IPS-18a (cell line): ENCODE measurements around the gene KLF17.

Experiments
- H3K27ac ChIP-seq: one replicate; pipeline ENCODE4 v1.5.1; 2013; ENCODE audit warnings: low read length
- H3K27me3 ChIP-seq: one replicate; pipeline ENCODE4 v1.6.1; 2013; ENCODE audit warnings: mild to moderate bottlenecking, low read length; ENCODE audit not compliant: control insufficient read depth, insufficient read depth
- H3K36me3 ChIP-seq: one replicate; pipeline ENCODE4 v1.6.1; 2013; ENCODE audit warnings: low read depth, low read length; ENCODE audit not compliant: control insufficient read depth
- H3K4me1 ChIP-seq: one replicate; pipeline ENCODE4 v1.6.1; 2013; ENCODE audit warnings: low read depth, low read length; ENCODE audit not compliant: control insufficient read depth
- H3K4me3 ChIP-seq: one replicate; pipeline ENCODE4 v1.5.1; 2013; ENCODE audit warnings: low read length
- H3K9ac ChIP-seq: one replicate; pipeline ENCODE4 v1.6.1; 2013; ENCODE audit warnings: mild to moderate bottlenecking, low read length, moderate library complexity
- H3K9me3 ChIP-seq: one replicate; pipeline ENCODE4 v1.6.1; 2013; ENCODE audit warnings: low read depth, low read length; ENCODE audit not compliant: control insufficient read depth

The KLF17 gene

DNA sequence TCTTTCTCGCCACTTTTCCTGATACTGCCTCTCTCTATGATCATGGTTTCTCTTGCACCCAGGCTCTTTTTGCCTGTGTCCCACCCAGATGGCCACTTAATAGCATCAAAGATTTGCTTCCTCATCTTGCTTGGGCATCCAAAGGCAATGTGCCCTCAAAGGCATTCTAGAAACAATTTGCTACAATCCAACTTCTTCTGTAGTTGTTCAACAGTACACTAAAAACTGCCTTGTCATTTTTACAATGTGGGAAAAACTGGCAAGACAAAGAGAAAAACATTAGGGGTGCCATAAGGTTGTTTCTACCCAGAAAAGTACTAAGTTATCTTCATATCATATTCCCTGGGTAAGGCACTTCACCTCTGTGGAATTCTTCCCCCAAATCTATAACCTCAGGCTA is 39.3 kb downstream of the KLF17 start:
- no peaks in the 10 kb centered on the region for H3K27me3 ChIP-seq
- no peak overlapping the region for H3K9ac ChIP-seq
- H3K36me3 ChIP-seq, result no peaks in the 10 kb centered on the region
- no peak overlapping the region for H3K4me3 ChIP-seq
- H3K4me1 ChIP-seq, result peaks cover 13% of the 10 kb centered on the region
- H3K9me3 ChIP-seq, result no peaks in the 10 kb centered on the region
- no peak overlapping the region for H3K27ac ChIP-seq

DNA sequence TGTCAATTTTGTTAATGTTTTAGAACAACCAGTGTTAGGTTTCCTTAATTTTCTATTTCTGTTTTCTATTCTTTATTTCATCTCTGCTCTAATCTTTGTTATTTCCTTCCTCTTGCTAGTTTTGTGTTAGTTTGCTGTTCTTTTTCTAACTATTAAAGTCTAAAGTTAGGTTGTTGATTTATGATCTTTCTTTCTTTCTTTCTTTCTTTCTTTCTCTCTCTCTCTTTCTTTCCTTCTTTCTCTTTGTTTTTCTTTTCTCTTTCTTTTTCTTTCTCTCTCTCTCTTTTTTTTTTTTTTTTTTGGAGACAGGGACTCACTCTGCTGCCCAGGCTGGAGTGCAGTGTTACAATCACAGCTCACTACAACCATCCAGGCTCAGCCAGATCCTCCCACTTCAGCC is 40.2 kb downstream of the KLF17 start:
- Histone ChIP-seq H3K27ac (no peak overlapping the region), H3K9me3 (no peaks in the 10 kb centered on the region), H3K27me3 (no peaks in the 10 kb centered on the region), H3K36me3 (no peaks in the 10 kb centered on the region), H3K9ac (no peak overlapping the region), H3K4me1 (peaks cover 11% of the 10 kb centered on the region), H3K4me3 (no peak overlapping the region)

GRCh38 chr1:44161546-44161945 is 42.9 kb downstream of the KLF17 start:
- H3K27ac ChIP-seq, result no peak overlapping the region
- no peaks in the 10 kb centered on the region for H3K9me3 ChIP-seq
- H3K9ac ChIP-seq, result no peak overlapping the region
- no peaks in the 10 kb centered on the region for H3K27me3 ChIP-seq
- H3K36me3 ChIP-seq, result no peaks in the 10 kb centered on the region
- H3K4me3 ChIP-seq, result no peak overlapping the region
- no peaks in the 10 kb centered on the region for H3K4me1 ChIP-seq

DNA sequence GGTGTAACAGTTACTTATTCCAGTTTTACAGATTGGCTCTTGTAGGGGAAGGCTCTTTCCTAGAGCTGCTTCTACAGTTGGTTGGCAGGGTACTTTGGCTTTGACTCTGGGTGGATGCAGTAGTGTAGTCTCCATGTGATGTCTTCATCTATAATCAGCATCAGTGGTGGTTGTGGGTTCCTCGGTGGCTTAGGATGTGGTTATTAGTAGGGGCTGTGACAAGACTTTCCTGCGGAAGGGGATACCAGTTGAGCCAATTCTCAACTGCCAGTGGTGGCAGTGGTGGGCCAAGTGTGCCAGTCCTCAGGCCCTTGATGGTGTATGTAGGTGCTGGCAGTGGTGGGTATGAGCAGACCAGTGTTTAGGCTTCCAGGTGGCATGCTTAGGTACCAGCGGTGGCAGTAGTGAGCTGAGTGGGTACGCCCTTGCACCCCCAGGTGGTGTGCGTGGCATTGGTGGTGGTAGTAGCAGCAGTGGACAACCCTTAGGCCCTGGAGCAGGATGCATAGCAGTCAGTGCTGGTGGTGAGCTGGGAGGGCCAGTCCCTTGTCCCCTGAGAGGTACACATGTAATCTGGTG is 50.0 kb downstream of the KLF17 start:
- Histone ChIP-seq H3K27me3 (no peaks in the 10 kb centered on the region), H3K9me3 (no peaks in the 10 kb centered on the region), H3K4me3 (no peak overlapping the region), H3K4me1 (no peaks in the 10 kb centered on the region), H3K27ac (no peak overlapping the region), H3K36me3 (no peaks in the 10 kb centered on the region), H3K9ac (no peak overlapping the region)

DNA sequence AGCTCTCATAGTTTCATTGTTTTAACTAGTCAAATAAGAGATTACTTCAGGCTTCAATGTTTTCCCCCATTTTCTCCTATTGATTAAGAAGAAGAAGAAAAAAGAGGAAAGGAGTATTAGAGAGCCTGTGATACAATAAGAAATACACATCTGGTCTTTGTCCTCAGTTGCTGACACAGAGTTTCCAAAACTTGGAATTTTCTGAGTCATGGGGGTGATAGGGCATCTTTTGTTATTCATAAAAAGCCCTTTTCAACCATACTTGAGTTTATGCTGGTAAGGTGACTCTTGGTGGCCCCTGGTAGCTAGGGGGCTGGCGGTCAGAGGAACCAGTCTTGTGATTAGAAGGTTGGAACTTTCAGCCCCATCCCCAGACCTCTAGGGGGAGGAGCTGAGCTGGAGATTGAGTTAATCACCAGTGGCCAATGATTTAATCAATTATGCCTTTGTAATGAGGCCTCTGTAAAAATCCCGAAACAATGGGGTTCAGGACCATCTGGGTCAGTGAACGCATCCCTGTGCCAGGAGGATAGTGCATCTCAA is 51.7 kb downstream of the KLF17 start:
- H3K4me1 ChIP-seq, result no peaks in the 10 kb centered on the region
- H3K27ac ChIP-seq, result no peak overlapping the region
- no peaks in the 10 kb centered on the region for H3K27me3 ChIP-seq
- H3K4me3 ChIP-seq, result no peak overlapping the region
- H3K36me3 ChIP-seq, result no peaks in the 10 kb centered on the region
- H3K9me3 ChIP-seq, result peaks cover 6% of the 10 kb centered on the region
- no peak overlapping the region for H3K9ac ChIP-seq

DNA sequence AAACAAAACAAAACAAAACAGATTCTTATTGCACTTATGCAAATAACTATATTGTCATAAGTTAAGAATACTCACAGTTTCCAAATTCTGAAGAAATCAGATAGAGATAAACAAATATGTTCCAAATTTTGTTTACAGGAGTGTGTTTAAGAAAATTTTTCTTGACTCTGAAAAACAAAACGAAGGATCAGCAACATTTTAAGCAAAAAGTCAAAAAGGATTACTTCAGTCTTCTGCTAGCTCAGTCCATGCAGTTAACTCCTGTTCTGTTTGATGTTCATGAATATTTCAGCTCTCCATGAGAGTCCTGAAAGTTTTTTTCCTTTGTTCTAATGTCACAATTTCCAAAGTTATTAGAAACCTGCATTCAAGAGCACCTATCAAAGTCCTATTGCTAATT is 56.0 kb downstream of the KLF17 start:
- H3K36me3 ChIP-seq, result no peaks in the 10 kb centered on the region
- H3K4me1 ChIP-seq, result no peaks in the 10 kb centered on the region
- no peak overlapping the region for H3K27ac ChIP-seq
- no peak overlapping the region for H3K4me3 ChIP-seq
- H3K27me3 ChIP-seq, result no peaks in the 10 kb centered on the region
- peaks cover 18% of the 10 kb centered on the region for H3K9me3 ChIP-seq
- no peak overlapping the region for H3K9ac ChIP-seq
